ENCODE results near the gene IQSEC1. TPM values are rescaled to one million over a fixed set of nuclear protein-coding genes. Genes with fewer than 3 reads are reported as not detected.

Gene IQSEC1
- total and polyA plus RNA-seq, 9 of the 15 experiments (the other 6 are each of a cell fraction or from before 2014, with no cell fraction given) = 0.56 to 39.0 (median 6.8) TPM

DNA sequence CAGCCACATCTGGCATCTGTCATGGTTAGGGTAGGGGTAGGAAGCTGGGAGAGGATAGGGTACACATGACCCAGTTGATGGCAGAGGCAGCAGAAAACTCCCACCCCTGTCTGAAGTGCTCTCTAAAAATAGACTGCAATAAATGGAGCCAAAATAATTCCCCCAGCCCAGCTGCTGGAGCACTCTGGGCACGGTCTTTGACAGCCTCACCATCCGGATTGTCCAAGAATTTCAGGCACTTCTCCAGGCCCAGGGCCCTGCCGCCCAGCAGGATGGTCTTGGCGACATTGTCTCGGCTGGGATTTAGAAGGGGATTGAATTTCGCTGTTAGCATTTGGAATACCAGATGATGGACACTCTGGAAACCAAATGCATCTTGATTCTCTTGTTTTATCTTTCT, 103.7 kb downstream of the IQSEC1 start:
- no peak overlapping the region for H3K27ac ChIP-seq (ENCODE audit: extremely low read depth, low read depth, low read length)
- peak overlapping the region in 1 of 2 experiments; percentile 17; a peak in 1 of 4 replicates for H3K9ac ChIP-seq (ENCODE audit: insufficient read depth in 1 of 2, low read depth in 2 of 2, low read length in 2 of 2)
- in situ Hi-C loops (cut with MboI) (no loop called here), intact Hi-C loops (cut with micrococcal nuclease) (no loop called here)
- no peak overlapping the region for H3K4me3 ChIP-seq
- DNase-seq (ENCODE audit: extremely low read depth in 1 of 4, low spot score in 3 of 4) (no peak), ATAC-seq (no peak), FAIRE-seq (no peak)
- ChIA-PET CTCF (ENCODE audit: low intra/inter-chr PET ratio) (no interaction called here), POLR2A (interaction anchor here (1.3 to 1.8 kb wide), 3 partner anchors 9 to 10 kb away, joined by 3 to 9 read pairs (median 8); no protein-coding TSS in a partner anchor)
- H4K20me1 ChIP-seq (replicated peaks; ENCODE audit: control insufficient read depth, insufficient read depth, low read length) = peaks cover 29% of the 10 kb centered on the region
- no peaks in the 10 kb centered on the region for H3K27me3 ChIP-seq (ENCODE audit: control insufficient read depth in 2 of 2, insufficient read depth in 2 of 2, low read length in 2 of 2)
- peaks cover 39 to 46% of the 10 kb centered on the region in 2 experiments for H3K4me1 ChIP-seq (replicated peaks in 1 of 2; ENCODE audit: control insufficient read depth in 2 of 2, insufficient read depth in 2 of 2, low read length in 2 of 2)
- H3K9me1 ChIP-seq (ENCODE audit: control insufficient read depth, insufficient read depth, low read length) = peaks cover 16% of the 10 kb centered on the region
- H3K4me2 ChIP-seq (ENCODE audit: insufficient read depth, low read length) = no peak overlapping the region
- BruUV-seq (replicated peaks) = no TSS peak
- no peak for TF ChIP-seq SPI1 (IDR thresholded peaks at IDR 0.05; ENCODE audit: borderline replicate concordance, low read depth, low read length)
- no peak for TF ChIP-seq NFYB (IDR thresholded peaks at IDR 0.05; ENCODE audit: extremely low read depth, insufficient read length)
- no peak for TF ChIP-seq VEZF1 (CRISPR knock-in tag; IDR thresholded peaks at IDR 0.05)
- TF ChIP-seq, protein P1, sequence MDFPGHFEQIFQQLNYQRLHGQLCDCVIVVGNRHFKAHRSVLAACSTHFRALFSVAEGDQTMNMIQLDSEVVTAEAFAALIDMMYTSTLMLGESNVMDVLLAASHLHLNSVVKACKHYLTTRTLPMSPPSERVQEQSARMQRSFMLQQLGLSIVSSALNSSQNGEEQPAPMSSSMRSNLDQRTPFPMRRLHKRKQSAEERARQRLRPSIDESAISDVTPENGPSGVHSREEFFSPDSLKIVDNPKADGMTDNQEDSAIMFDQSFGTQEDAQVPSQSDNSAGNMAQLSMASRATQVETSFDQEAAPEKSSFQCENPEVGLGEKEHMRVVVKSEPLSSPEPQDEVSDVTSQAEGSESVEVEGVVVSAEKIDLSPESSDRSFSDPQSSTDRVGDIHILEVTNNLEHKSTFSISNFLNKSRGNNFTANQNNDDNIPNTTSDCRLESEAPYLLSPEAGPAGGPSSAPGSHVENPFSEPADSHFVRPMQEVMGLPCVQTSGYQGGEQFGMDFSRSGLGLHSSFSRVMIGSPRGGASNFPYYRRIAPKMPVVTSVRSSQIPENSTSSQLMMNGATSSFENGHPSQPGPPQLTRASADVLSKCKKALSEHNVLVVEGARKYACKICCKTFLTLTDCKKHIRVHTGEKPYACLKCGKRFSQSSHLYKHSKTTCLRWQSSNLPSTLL (IDR thresholded peaks at IDR 0.05) = no peak
- no peak for TF ChIP-seq HDAC6 (IDR thresholded peaks at IDR 0.05; ENCODE audit: low read depth, low read length)
- no peak for TF ChIP-seq SMARCA4 (IDR thresholded peaks at IDR 0.05)
- TF ChIP-seq, protein P2, sequence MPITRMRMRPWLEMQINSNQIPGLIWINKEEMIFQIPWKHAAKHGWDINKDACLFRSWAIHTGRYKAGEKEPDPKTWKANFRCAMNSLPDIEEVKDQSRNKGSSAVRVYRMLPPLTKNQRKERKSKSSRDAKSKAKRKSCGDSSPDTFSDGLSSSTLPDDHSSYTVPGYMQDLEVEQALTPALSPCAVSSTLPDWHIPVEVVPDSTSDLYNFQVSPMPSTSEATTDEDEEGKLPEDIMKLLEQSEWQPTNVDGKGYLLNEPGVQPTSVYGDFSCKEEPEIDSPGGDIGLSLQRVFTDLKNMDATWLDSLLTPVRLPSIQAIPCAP (CRISPR knock-in tag; IDR thresholded peaks at IDR 0.05; ENCODE audit: borderline replicate concordance) = no peak
- TF ChIP-seq, protein P3, sequence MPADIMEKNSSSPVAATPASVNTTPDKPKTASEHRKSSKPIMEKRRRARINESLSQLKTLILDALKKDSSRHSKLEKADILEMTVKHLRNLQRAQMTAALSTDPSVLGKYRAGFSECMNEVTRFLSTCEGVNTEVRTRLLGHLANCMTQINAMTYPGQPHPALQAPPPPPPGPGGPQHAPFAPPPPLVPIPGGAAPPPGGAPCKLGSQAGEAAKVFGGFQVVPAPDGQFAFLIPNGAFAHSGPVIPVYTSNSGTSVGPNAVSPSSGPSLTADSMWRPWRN (IDR thresholded peaks at IDR 0.05; ENCODE audit: low read depth) = no peak
- no peak for TF ChIP-seq BACH1 (tag; IDR thresholded peaks at IDR 0.05)
- no peak for TF ChIP-seq DDX20 (tag; IDR thresholded peaks at IDR 0.05; ENCODE audit: low read depth)
- TF ChIP-seq, protein P4, sequence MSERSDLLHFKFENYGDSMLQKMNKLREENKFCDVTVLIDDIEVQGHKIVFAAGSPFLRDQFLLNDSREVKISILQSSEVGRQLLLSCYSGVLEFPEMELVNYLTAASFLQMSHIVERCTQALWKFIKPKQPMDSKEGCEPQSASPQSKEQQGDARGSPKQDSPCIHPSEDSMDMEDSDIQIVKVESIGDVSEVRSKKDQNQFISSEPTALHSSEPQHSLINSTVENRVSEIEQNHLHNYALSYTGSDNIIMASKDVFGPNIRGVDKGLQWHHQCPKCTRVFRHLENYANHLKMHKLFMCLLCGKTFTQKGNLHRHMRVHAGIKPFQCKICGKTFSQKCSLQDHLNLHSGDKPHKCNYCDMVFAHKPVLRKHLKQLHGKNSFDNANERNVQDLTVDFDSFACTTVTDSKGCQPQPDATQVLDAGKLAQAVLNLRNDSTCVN (CRISPR knock-in tag; IDR thresholded peaks at IDR 0.05) = no peak
- TF ChIP-seq MTA3 (IDR thresholded peaks at IDR 0.05; ENCODE audit: borderline replicate concordance) = no peak
- TF ChIP-seq PTTG1 (tag; IDR thresholded peaks at IDR 0.05; ENCODE audit: low read depth) = no peak
- TF ChIP-seq POLR2H (tag; IDR thresholded peaks at IDR 0.05; ENCODE audit: low read depth) = no peak
- TF ChIP-seq RBFOX2 (IDR thresholded peaks at IDR 0.05; ENCODE audit: low read depth, low read length) = no peak
- TF ChIP-seq CBFA2T3 (IDR thresholded peaks at IDR 0.05) = no peak
- TF ChIP-seq SP1 (CRISPR knock-in tag; IDR thresholded peaks at IDR 0.05) = no peak
- peaks cover 30% of the 10 kb centered on the region for H3K79me2 ChIP-seq (ENCODE audit: control insufficient read depth, insufficient read depth, low read length)
- 62% methylated on average over 6 of the region's 6 CpGs for WGBS (ENCODE audit: insufficient coverage, low coverage, missing lambda C conversion rate)
- no peak overlapping the region for H2AFZ ChIP-seq (ENCODE audit: low read depth, low read length)
- no peaks in the 10 kb centered on the region for H3K9me3 ChIP-seq (replicated peaks; ENCODE audit: control insufficient read depth, insufficient read depth, low read depth, low read length)
- H3K36me3 ChIP-seq (ENCODE audit: control insufficient read depth, insufficient read depth, low read length) = no peaks in the 10 kb centered on the region
